Vagina (tissue), 2 donors: ENCODE data around the gene WDR7.

Source experiments
- POLR2A ChIP-seq, 2 donors: fragments of 450-650 bp; IDR thresholded peaks; one replicate each; pipeline ENCODE4 v1.6.1; 2017; ENCODE audit warnings: antibody characterized with exemption in 2 of 2, mild to moderate bottlenecking in 2 of 2, moderate library complexity in 2 of 2
- POLR2AphosphoS5 ChIP-seq, 2 donors: sonication (generic); formaldehyde crosslinking; IDR thresholded peaks; one replicate each; pipeline ENCODE4 v1.9.0; 2017; ENCODE audit warnings: antibody characterized with exemption in 2 of 2, mild to moderate bottlenecking in 2 of 2, low read depth in 1 of 2; ENCODE audit not compliant: insufficient read depth in 1 of 2
- TF ChIP-seq, protein P1 (sequence below), 3 experiments: fragments of 450-650 bp in 2 of 3; fragments of 200-600 bp in 1 of 3; sonication (generic) in 1 of 3; IDR thresholded peaks; one replicate each; pipeline ENCODE4 v1.5.1; 2017 to 2019; ENCODE audit warnings: antibody characterized with exemption in 3 of 3, mild to moderate bottlenecking in 2 of 3, moderate library complexity in 2 of 3

DNA sequence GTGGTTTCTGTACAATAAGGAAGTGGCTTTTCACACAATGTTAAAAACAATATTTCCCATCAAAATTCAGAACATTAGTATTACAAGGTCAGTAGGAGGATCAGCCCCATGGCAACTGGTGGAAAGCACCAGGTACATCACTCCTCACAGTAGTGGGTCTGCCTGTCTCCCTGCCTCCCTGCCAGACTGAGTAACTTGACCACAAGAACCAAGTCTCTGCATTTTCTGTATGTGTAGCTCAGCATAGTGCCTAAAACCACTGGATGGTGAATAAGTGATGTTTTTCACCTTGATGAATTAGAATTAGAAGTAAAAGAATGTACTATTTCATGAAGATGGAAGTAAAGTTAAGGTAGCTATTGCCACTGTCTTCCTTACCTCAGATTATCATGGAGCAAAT is 4.1 kb upstream of the WDR7 start:
- TF ChIP-seq, protein P1, sequence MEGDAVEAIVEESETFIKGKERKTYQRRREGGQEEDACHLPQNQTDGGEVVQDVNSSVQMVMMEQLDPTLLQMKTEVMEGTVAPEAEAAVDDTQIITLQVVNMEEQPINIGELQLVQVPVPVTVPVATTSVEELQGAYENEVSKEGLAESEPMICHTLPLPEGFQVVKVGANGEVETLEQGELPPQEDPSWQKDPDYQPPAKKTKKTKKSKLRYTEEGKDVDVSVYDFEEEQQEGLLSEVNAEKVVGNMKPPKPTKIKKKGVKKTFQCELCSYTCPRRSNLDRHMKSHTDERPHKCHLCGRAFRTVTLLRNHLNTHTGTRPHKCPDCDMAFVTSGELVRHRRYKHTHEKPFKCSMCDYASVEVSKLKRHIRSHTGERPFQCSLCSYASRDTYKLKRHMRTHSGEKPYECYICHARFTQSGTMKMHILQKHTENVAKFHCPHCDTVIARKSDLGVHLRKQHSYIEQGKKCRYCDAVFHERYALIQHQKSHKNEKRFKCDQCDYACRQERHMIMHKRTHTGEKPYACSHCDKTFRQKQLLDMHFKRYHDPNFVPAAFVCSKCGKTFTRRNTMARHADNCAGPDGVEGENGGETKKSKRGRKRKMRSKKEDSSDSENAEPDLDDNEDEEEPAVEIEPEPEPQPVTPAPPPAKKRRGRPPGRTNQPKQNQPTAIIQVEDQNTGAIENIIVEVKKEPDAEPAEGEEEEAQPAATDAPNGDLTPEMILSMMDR (IDR thresholded peaks at IDR 0.05), result no peak
- TF ChIP-seq POLR2AphosphoS5 (IDR thresholded peaks at IDR 0.05; ENCODE audit: insufficient read depth in 1 of 2, low read depth in 1 of 2) (no peak), POLR2A (IDR thresholded peaks at IDR 0.05) (no peak)
